ENCODE data around the gene RP2.

DNA sequence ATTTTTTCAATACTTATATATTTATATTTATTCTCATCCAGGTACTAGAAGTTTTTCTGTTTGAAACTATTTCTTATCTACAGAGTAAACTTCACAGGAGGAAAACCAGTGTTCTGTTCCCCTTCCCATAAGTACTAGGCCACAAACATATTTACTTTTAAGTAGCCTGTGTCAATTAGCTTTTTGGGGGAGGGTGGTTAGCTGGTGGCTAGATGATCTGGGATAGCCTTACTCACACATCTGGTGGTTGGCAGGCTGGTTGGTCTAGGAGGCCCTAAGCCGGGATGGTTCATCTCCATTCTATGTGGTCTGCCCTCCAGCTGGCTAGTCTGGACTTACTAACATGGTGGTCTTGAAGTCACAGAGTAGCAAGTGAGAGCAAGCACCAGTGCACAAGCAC is 81.6 kb downstream of the RP2 start:
- TF ChIP-seq GATA2 (IDR thresholded peaks at IDR 0.05; ENCODE audit: low read depth, low read length) = no peak
- TF ChIP-seq GATA3 (IDR thresholded peaks at IDR 0.05; ENCODE audit: low read depth, low read length) = no peak

All from SH-SY5Y (cell line).